ENCODE measurements around the gene KRTAP4-1.
"Not testable (repeated sequence)": the region's sequence is repeated elsewhere in the genome, so short reads cannot be mapped to it uniquely, and the experiment has no call there.

KRTAP4-1 gene

GRCh38 chr17:41171886-41172285 lies 12.8 kb downstream of the KRTAP4-1 start:
- DNase-seq (ENCODE audit: low spot score) = no peak

- DNase-seq (ENCODE audit: low spot score) = no peak
These were observed 16.6 kb downstream of the KRTAP4-1 start, which contains the start of gene KRTAP4-3 for GRCh38 chr17:41168121-41168520. Gene KRTAP4-3, minus strand, starts transcription at chr17:41168221. Its CDS starts 49 bp downstream, at chr17:41168172.

GRCh38 chr17:41167561-41167960 lies 17.1 kb downstream of the KRTAP4-1 start:
- DNase-seq (ENCODE audit: low spot score) = no peak

- DNase-seq (ENCODE audit: low spot score) = no peak
These were observed 20.9 kb downstream of the KRTAP4-1 start for GRCh38 chr17:41163828-41164227.

GRCh38 chr17:41160648-41161047 lies 24.1 kb downstream of the KRTAP4-1 start, which contains the start of gene KRTAP4-4:
Gene KRTAP4-4, minus strand, starts transcription at chr17:41160748. Its CDS starts 57 bp downstream, at chr17:41160691.
- no peak for DNase-seq (ENCODE audit: low spot score)

- not testable (repeated sequence) for DNase-seq (ENCODE audit: low spot score)
These were observed 24.5 kb downstream of the KRTAP4-1 start for GRCh38 chr17:41160190-41160589.

- no peak for DNase-seq (ENCODE audit: low spot score)
These were observed 30.9 kb downstream of the KRTAP4-1 start for GRCh38 chr17:41153856-41154255.

GRCh38 chr17:41151525-41151924 lies 33.2 kb downstream of the KRTAP4-1 start:
- DNase-seq (ENCODE audit: low spot score) = no peak

- DNase-seq (ENCODE audit: low spot score) = no peak
These were observed 34.7 kb downstream of the KRTAP4-1 start for GRCh38 chr17:41150026-41150425.

- DNase-seq (ENCODE audit: low spot score) = no peak
These were observed 35.1 kb downstream of the KRTAP4-1 start, which contains the start of gene KRTAP4-5 for GRCh38 chr17:41149652-41149985. Gene KRTAP4-5, minus strand, starts transcription at chr17:41149825. Its CDS starts 58 bp downstream, at chr17:41149767.

GRCh38 chr17:41148971-41149651 lies 35.6 kb downstream of the KRTAP4-1 start:
- DNase-seq (ENCODE audit: low spot score) = not testable (repeated sequence)

GRCh38 chr17:41147531-41148204 lies 37.0 kb downstream of the KRTAP4-1 start:
- DNase-seq (ENCODE audit: low spot score) = no peak

- no peak for DNase-seq (ENCODE audit: low spot score)
These were observed 39.5 kb downstream of the KRTAP4-1 start for GRCh38 chr17:41145261-41145660.

GRCh38 chr17:41144846-41145245 lies 39.9 kb downstream of the KRTAP4-1 start:
- no peak for DNase-seq (ENCODE audit: low spot score)

- DNase-seq (ENCODE audit: low spot score) = no peak
These were observed 43.4 kb downstream of the KRTAP4-1 start for GRCh38 chr17:41141361-41141760.

- DNase-seq (ENCODE audit: low spot score) = no peak
These were observed 44.2 kb downstream of the KRTAP4-1 start, which contains the start of gene KRTAP4-6 for GRCh38 chr17:41140360-41141131. Gene KRTAP4-6, minus strand, starts transcription at chr17:41140544. Its CDS starts 57 bp downstream, at chr17:41140487.

GRCh38 chr17:41139865-41140264 lies 44.8 kb downstream of the KRTAP4-1 start:
- DNase-seq (ENCODE audit: low spot score) = not testable (repeated sequence)
